ENCODE data around the gene USP14. TPM values are rescaled to one million over a fixed set of nuclear protein-coding genes. Genes with fewer than 3 reads are reported as not detected.

USP14 gene
- total and polyA plus RNA-seq, 2 experiments from 2014 or later, result 82.4 to 83.5 TPM

DNA sequence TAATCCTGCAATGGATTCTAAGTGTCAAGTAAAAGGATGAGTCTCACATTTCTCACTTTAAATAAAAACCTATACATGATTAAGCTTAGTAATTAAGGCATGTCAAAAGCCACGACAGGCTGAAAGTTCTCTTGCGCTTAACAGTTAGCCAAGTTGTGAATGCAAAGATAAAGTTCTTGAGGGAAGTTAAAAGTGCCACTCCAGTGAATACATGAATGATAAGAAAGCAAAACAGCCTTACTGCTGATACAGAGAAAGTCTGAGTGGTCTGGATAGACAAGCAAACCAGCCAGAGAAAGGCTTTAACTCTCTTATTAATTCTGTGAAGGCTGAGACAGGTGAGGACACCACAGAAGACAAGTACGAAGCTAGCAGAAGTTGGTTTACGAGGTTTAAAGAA lies 96.8 kb downstream of the USP14 start:
- H3K27me3 Mint-ChIP-seq (ENCODE audit: insufficient read depth, low read depth, poor library complexity), result no peaks in the 10 kb centered on the region
- Histone ChIP-seq H3K27me3 (ENCODE audit: insufficient read depth) (no peaks in the 10 kb centered on the region), H3K79me2 (replicated peaks; ENCODE audit: insufficient read depth) (no peaks in the 10 kb centered on the region), H3K4me2 (no peak overlapping the region), H3K4me3 (no peak overlapping the region), H3K36me3 (ENCODE audit: insufficient read depth) (peaks cover 64% of the 10 kb centered on the region), H3K9me2 (ENCODE audit: insufficient read depth) (no peaks in the 10 kb centered on the region), H3K27ac (ENCODE audit: low read depth) (no peak overlapping the region), H3K4me1 (ENCODE audit: insufficient read depth) (no peaks in the 10 kb centered on the region), H3F3A (replicated peaks; ENCODE audit: low read depth) (no peaks in the 10 kb centered on the region), H2AFZ (no peak overlapping the region), H4K20me1 (replicated peaks; ENCODE audit: insufficient read depth) (peaks cover 4% of the 10 kb centered on the region; the same call in 1 of the 2 replicates)
- H3K36me3 Mint-ChIP-seq (ENCODE audit: low read depth), result peaks cover 72% of the 10 kb centered on the region
- H3K4me1 Mint-ChIP-seq, result no peaks in the 10 kb centered on the region
- ATAC-seq (no peak), DNase-seq (ENCODE audit: low spot score) (no peak)
- H3K27ac Mint-ChIP-seq, result no peak overlapping the region
- TF ChIP-seq, protein P1, sequence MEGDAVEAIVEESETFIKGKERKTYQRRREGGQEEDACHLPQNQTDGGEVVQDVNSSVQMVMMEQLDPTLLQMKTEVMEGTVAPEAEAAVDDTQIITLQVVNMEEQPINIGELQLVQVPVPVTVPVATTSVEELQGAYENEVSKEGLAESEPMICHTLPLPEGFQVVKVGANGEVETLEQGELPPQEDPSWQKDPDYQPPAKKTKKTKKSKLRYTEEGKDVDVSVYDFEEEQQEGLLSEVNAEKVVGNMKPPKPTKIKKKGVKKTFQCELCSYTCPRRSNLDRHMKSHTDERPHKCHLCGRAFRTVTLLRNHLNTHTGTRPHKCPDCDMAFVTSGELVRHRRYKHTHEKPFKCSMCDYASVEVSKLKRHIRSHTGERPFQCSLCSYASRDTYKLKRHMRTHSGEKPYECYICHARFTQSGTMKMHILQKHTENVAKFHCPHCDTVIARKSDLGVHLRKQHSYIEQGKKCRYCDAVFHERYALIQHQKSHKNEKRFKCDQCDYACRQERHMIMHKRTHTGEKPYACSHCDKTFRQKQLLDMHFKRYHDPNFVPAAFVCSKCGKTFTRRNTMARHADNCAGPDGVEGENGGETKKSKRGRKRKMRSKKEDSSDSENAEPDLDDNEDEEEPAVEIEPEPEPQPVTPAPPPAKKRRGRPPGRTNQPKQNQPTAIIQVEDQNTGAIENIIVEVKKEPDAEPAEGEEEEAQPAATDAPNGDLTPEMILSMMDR (conservative IDR thresholded peaks at IDR 0.05; ENCODE audit: low read depth in 2 of 2), result no peak
- TF ChIP-seq EZH2 (IDR thresholded peaks at IDR 0.05; ENCODE audit: low read depth, unreplicated experiment) (no peak), NANOG (IDR thresholded peaks at IDR 0.05; ENCODE audit: borderline replicate concordance) (no peak), ZNF331 (CRISPR knock-in tag; IDR thresholded peaks at IDR 0.05; ENCODE audit: low read depth) (no peak), POLR2AphosphoS5 (IDR thresholded peaks at IDR 0.05; ENCODE audit: low read depth) (no peak), CREB1 (CRISPR knock-in tag; IDR thresholded peaks at IDR 0.05; ENCODE audit: low read depth) (no peak), STAT1 (IDR thresholded peaks at IDR 0.05; ENCODE audit: unreplicated experiment) (no peak), EZH2phosphoT487 (IDR thresholded peaks at IDR 0.05; ENCODE audit: unreplicated experiment) (no peak), JUNB (IDR thresholded peaks at IDR 0.05; ENCODE audit: unreplicated experiment) (no peak), ZNF114 (CRISPR knock-in tag; IDR thresholded peaks at IDR 0.05) (no peak)
- TF ChIP-seq, protein P2, sequence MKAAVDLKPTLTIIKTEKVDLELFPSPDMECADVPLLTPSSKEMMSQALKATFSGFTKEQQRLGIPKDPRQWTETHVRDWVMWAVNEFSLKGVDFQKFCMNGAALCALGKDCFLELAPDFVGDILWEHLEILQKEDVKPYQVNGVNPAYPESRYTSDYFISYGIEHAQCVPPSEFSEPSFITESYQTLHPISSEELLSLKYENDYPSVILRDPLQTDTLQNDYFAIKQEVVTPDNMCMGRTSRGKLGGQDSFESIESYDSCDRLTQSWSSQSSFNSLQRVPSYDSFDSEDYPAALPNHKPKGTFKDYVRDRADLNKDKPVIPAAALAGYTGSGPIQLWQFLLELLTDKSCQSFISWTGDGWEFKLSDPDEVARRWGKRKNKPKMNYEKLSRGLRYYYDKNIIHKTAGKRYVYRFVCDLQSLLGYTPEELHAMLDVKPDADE (IDR thresholded peaks at IDR 0.05), result no peak
- TF ChIP-seq, protein P3, sequence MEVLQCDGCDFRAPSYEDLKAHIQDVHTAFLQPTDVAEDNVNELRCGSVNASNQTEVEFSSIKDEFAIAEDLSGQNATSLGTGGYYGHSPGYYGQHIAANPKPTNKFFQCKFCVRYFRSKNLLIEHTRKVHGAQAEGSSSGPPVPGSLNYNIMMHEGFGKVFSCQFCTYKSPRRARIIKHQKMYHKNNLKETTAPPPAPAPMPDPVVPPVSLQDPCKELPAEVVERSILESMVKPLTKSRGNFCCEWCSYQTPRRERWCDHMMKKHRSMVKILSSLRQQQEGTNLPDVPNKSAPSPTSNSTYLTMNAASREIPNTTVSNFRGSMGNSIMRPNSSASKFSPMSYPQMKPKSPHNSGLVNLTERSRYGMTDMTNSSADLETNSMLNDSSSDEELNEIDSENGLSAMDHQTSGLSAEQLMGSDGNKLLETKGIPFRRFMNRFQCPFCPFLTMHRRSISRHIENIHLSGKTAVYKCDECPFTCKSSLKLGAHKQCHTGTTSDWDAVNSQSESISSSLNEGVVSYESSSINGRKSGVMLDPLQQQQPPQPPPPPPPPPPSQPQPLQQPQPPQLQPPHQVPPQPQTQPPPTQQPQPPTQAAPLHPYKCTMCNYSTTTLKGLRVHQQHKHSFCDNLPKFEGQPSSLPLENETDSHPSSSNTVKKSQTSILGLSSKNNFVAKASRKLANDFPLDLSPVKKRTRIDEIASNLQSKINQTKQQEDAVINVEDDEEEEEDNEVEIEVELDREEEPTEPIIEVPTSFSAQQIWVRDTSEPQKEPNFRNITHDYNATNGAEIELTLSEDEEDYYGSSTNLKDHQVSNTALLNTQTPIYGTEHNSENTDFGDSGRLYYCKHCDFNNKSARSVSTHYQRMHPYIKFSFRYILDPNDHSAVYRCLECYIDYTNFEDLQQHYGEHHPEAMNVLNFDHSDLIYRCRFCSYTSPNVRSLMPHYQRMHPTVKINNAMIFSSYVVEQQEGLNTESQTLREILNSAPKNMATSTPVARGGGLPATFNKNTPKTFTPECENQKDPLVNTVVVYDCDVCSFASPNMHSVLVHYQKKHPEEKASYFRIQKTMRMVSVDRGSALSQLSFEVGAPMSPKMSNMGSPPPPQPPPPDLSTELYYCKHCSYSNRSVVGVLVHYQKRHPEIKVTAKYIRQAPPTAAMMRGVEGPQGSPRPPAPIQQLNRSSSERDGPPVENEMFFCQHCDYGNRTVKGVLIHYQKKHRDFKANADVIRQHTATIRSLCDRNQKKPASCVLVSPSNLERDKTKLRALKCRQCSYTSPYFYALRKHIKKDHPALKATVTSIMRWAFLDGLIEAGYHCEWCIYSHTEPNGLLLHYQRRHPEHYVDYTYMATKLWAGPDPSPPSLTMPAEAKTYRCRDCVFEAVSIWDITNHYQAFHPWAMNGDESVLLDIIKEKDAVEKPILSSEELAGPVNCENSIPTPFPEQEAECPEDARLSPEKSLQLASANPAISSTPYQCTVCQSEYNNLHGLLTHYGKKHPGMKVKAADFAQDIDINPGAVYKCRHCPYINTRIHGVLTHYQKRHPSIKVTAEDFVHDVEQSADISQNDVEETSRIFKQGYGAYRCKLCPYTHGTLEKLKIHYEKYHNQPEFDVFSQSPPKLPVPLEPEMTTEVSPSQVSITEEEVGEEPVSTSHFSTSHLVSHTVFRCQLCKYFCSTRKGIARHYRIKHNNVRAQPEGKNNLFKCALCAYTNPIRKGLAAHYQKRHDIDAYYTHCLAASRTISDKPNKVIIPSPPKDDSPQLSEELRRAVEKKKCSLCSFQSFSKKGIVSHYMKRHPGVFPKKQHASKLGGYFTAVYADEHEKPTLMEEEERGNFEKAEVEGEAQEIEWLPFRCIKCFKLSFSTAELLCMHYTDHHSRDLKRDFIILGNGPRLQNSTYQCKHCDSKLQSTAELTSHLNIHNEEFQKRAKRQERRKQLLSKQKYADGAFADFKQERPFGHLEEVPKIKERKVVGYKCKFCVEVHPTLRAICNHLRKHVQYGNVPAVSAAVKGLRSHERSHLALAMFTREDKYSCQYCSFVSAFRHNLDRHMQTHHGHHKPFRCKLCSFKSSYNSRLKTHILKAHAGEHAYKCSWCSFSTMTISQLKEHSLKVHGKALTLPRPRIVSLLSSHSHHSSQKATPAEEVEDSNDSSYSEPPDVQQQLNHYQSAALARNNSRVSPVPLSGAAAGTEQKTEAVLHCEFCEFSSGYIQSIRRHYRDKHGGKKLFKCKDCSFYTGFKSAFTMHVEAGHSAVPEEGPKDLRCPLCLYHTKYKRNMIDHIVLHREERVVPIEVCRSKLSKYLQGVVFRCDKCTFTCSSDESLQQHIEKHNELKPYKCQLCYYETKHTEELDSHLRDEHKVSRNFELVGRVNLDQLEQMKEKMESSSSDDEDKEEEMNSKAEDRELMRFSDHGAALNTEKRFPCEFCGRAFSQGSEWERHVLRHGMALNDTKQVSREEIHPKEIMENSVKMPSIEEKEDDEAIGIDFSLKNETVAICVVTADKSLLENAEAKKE (CRISPR knock-in tag; IDR thresholded peaks at IDR 0.05), result no peak
- TF ChIP-seq, protein P4, sequence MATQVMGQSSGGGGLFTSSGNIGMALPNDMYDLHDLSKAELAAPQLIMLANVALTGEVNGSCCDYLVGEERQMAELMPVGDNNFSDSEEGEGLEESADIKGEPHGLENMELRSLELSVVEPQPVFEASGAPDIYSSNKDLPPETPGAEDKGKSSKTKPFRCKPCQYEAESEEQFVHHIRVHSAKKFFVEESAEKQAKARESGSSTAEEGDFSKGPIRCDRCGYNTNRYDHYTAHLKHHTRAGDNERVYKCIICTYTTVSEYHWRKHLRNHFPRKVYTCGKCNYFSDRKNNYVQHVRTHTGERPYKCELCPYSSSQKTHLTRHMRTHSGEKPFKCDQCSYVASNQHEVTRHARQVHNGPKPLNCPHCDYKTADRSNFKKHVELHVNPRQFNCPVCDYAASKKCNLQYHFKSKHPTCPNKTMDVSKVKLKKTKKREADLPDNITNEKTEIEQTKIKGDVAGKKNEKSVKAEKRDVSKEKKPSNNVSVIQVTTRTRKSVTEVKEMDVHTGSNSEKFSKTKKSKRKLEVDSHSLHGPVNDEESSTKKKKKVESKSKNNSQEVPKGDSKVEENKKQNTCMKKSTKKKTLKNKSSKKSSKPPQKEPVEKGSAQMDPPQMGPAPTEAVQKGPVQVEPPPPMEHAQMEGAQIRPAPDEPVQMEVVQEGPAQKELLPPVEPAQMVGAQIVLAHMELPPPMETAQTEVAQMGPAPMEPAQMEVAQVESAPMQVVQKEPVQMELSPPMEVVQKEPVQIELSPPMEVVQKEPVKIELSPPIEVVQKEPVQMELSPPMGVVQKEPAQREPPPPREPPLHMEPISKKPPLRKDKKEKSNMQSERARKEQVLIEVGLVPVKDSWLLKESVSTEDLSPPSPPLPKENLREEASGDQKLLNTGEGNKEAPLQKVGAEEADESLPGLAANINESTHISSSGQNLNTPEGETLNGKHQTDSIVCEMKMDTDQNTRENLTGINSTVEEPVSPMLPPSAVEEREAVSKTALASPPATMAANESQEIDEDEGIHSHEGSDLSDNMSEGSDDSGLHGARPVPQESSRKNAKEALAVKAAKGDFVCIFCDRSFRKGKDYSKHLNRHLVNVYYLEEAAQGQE (IDR thresholded peaks at IDR 0.05; ENCODE audit: unreplicated experiment), result no peak
- H3K9me3 Mint-ChIP-seq, result no peaks in the 10 kb centered on the region
- no peak overlapping the region for H3K4me3 Mint-ChIP-seq

All from GM23338 (cell line).